ENCODE data around the gene LPCAT3. TPM values are rescaled to one million over a fixed set of nuclear protein-coding genes. Genes with fewer than 3 reads are reported as not detected.

LPCAT3 gene
- total and polyA plus RNA-seq, 4 donors, result 45.4 to 78.6 (median 56.2) TPM

DNA sequence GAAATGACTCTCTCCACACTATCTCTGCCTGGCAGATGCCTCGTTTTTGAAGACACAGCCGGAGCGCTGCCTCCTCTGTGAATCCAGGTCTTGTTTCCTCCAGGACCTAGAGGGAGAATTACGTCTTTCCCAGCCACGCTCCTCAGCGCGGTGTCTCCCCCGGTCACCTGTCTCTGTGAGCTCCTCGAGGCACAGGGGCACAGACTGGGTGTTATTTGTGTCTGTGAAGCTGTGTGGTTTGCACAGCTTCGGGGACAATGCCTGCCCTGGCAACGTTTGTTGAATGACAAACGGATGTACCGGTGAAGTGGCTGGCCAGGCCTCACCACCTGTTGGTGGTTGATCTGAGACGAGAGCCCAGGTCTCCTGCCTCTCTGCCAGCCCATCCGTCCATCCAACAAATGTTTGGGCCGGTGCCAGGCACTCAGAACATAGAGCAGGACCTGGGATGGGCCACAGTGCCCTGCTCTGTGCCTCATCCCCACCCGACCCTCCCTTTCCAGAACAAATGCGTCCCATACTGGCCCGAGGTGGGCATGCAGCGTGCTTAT lies 61.0 kb downstream of the LPCAT3 start:
- H3K27ac ChIP-seq (ENCODE audit: low read depth in 1 of 2, low read length in 1 of 2), result peak overlapping the region in 1 of 2 donors; percentile 20

DNA sequence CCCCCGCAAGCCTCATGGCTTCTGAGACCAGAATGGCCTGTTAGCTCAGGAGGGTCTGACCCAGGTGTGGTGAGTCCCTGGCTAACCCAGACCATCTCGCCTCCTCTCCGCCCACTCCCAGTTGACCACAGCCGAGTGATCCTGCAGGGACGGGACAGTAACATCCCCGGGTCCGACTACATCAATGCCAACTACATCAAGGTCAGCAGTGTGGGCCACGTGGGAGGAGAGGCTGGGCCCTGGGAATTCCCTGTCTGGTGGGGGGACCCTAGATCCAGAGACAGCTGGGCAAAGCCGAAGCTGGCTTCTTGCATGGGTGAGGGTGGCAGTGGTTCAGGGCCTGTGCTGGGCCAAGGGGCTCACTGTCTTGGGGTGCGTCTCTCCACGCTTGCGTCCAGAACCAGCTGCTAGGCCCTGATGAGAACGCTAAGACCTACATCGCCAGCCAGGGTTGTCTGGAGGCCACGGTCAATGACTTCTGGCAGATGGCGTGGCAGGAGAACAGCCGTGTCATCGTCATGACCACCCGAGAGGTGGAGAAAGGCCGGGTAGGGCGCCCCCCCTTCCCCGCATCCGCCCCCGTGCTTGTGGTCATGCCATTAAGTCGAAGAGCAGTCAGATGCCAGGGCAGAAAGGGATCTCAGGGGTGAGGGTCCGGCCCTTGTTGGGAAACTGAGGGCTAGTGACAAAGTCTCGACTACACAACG lies 62.1 kb downstream of the LPCAT3 start:
- TF ChIP-seq, protein P1, sequence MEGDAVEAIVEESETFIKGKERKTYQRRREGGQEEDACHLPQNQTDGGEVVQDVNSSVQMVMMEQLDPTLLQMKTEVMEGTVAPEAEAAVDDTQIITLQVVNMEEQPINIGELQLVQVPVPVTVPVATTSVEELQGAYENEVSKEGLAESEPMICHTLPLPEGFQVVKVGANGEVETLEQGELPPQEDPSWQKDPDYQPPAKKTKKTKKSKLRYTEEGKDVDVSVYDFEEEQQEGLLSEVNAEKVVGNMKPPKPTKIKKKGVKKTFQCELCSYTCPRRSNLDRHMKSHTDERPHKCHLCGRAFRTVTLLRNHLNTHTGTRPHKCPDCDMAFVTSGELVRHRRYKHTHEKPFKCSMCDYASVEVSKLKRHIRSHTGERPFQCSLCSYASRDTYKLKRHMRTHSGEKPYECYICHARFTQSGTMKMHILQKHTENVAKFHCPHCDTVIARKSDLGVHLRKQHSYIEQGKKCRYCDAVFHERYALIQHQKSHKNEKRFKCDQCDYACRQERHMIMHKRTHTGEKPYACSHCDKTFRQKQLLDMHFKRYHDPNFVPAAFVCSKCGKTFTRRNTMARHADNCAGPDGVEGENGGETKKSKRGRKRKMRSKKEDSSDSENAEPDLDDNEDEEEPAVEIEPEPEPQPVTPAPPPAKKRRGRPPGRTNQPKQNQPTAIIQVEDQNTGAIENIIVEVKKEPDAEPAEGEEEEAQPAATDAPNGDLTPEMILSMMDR (IDR thresholded peaks at IDR 0.05; ENCODE audit: control extremely low read depth, extremely low read depth), result no peak
- Histone ChIP-seq H3K36me3 (ENCODE audit: control insufficient read depth in 4 of 4, insufficient read depth in 4 of 4, low read length in 4 of 4) (peaks cover 0 to 24% (median 0%) of the 10 kb centered on the region in 4 donors), H3K9me3 (ENCODE audit: control insufficient read depth in 4 of 4, insufficient read depth in 3 of 4, low read length in 3 of 4) (no peaks in the 10 kb centered on the region), H3K9ac (ENCODE audit: insufficient read depth in 1 of 2, low read length in 2 of 2) (no peak overlapping the region), H3K27ac (ENCODE audit: low read depth in 1 of 2, low read length in 1 of 2) (no peak overlapping the region), H3K27me3 (ENCODE audit: control insufficient read depth in 3 of 3, insufficient read depth in 3 of 3, low read length in 2 of 3) (no peaks in the 10 kb centered on the region), H3K4me3 (no peak overlapping the region), H3K4me1 (ENCODE audit: control insufficient read depth in 5 of 5, insufficient read depth in 5 of 5, low read length in 5 of 5) (peaks cover 0 to 23% (median under 1%) of the 10 kb centered on the region in 5 donors)
- DNase-seq (no peak), ATAC-seq (ENCODE audit: insufficient read depth, low FRiP score) (no peak)
- WGBS, 2 donors, result 69 to 79% methylated on average over 28 of the region's 28 CpGs

More for the DNA sequence above, 61.0 kb downstream of the LPCAT3 start:
- no peak for ATAC-seq (ENCODE audit: insufficient read depth, low FRiP score)
- Histone ChIP-seq H3K4me1 (ENCODE audit: control insufficient read depth in 5 of 5, insufficient read depth in 5 of 5, low read length in 5 of 5) (peaks cover 0 to 27% (median 11%) of the 10 kb centered on the region in 5 donors), H3K9ac (ENCODE audit: insufficient read depth in 1 of 2, low read length in 2 of 2) (no peak overlapping the region), H3K9me3 (ENCODE audit: control insufficient read depth in 4 of 4, insufficient read depth in 3 of 4, low read length in 3 of 4) (no peaks in the 10 kb centered on the region), H3K4me3 (no peak overlapping the region), H3K36me3 (ENCODE audit: control insufficient read depth in 4 of 4, insufficient read depth in 4 of 4, low read length in 4 of 4) (peaks cover 0 to 21% (median 0%) of the 10 kb centered on the region in 4 donors), H3K27me3 (ENCODE audit: control insufficient read depth in 3 of 3, insufficient read depth in 3 of 3, low read length in 2 of 3) (no peaks in the 10 kb centered on the region)
- 84 to 85% methylated on average over 20 of the region's 20 CpGs for WGBS, 2 donors
- DNase-seq, result no peak
- TF ChIP-seq, protein P1 (IDR thresholded peaks at IDR 0.05; ENCODE audit: control extremely low read depth, extremely low read depth), result no peak

DNA sequence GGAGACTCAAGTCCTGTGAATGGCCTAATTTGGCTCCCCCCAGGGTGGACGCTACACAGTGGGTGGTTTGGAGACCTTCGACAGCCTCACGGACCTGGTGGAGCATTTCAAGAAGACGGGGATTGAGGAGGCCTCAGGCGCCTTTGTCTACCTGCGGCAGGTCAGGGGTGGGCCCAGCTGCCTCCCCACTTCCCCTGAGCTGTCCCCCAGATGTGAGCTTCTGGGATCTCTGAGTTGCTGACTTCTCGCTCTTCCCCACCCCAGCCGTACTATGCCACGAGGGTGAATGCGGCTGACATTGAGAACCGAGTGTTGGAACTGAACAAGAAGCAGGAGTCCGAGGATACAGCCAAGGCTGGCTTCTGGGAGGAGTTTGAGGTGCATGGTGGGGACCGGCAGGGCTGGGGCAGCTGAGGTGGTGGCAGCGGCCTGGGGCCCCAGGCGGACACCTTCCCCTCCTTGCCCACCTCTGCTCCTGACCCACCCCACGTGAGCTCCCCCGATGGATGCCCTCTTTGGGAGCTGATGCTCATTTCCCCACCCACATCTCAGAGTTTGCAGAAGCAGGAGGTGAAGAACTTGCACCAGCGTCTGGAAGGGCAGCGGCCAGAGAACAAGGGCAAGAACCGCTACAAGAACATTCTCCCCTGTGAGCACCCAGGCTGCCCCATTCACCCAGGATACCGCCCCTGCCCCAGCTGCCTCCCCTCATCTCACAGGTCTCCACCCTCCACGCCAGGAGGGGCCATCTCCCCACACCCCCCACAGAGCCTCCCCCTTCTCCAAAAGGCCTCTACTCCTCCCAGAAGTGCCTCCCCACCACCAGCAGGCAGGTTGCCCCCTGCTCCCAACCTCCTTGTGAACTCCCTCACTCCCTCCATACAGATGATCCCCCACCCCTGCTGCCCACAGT lies 62.9 kb downstream of the LPCAT3 start:
- Histone ChIP-seq H3K9ac (ENCODE audit: insufficient read depth in 1 of 2, low read length in 2 of 2) (no peak overlapping the region), H3K4me3 (no peak overlapping the region), H3K36me3 (ENCODE audit: control insufficient read depth in 4 of 4, insufficient read depth in 4 of 4, low read length in 4 of 4) (peaks cover 0 to 21% (median 0%) of the 10 kb centered on the region in 4 donors), H3K27me3 (ENCODE audit: control insufficient read depth in 3 of 3, insufficient read depth in 3 of 3, low read length in 2 of 3) (no peaks in the 10 kb centered on the region), H3K4me1 (ENCODE audit: control insufficient read depth in 5 of 5, insufficient read depth in 5 of 5, low read length in 5 of 5) (peaks cover 0 to 17% (median 0%) of the 10 kb centered on the region in 5 donors), H3K9me3 (ENCODE audit: control insufficient read depth in 4 of 4, insufficient read depth in 3 of 4, low read length in 3 of 4) (no peaks in the 10 kb centered on the region), H3K27ac (ENCODE audit: low read depth in 1 of 2, low read length in 1 of 2) (no peak overlapping the region)
- ATAC-seq (ENCODE audit: insufficient read depth, low FRiP score) (no peak), DNase-seq (no peak)
- 86 to 91% methylated on average over 22 of the region's 22 CpGs for WGBS, 2 donors
- TF ChIP-seq, protein P1 (IDR thresholded peaks at IDR 0.05; ENCODE audit: control extremely low read depth, extremely low read depth), result no peak
